Hematopoietic multipotent progenitor cell (in vitro differentiated cells): Measurements from ENCODE around the gene HSBP1L1. TPM values are rescaled to one million over a fixed set of nuclear protein-coding genes. Genes with fewer than 3 reads are reported as not detected.

Experiments used
- total RNA-seq: library from RNA; depleted of rRNA; stranded (reverse); fragments of >200 nt; gene quantifications from one replicate; pipeline ENCODE4 v1.2.3, GENCODE V29; 2012

Gene HSBP1L1
- total RNA-seq, 1 donor = 6.2 TPM

Other genes with a start within 250 kb of the HSBP1L1 start
- 14.8 TPM for gene KCNG2, start 166.7 kb upstream of the HSBP1L1 start, total RNA-seq
- 108 TPM for gene SLC66A2, start 13.0 kb upstream of the HSBP1L1 start, total RNA-seq
- gene TXNL4A, start 23.9 kb downstream of the HSBP1L1 start, total RNA-seq = 37.4 TPM
- gene RBFA, start 69.8 kb downstream of the HSBP1L1 start, total RNA-seq = 26.1 TPM
- 18.0 TPM for gene ADNP2, start 144.6 kb downstream of the HSBP1L1 start, total RNA-seq